Dendritic cell treated with granulocyte-macrophage colony-stimulating factor and Interleukin-4, amounts not matched to agents 40 ng/mL and 50 ng/mL, for 4 days (primary cell): Measurements from ENCODE around the gene DDC.

Source experiments
- H3K27ac Mint-ChIP-seq: one replicate; pipeline ENCODE4 v1.8.0; 2022; ENCODE audit warnings: mild to moderate bottlenecking, mixed read lengths
- H3K27me3 Mint-ChIP-seq: one replicate; pipeline ENCODE4 v1.8.0; 2022; ENCODE audit warnings: mild to moderate bottlenecking, mixed read lengths
- H3K36me3 Mint-ChIP-seq: one replicate; pipeline ENCODE4 v1.8.0; 2022; ENCODE audit warnings: low read depth, mixed read lengths
- H3K4me1 Mint-ChIP-seq: one replicate; pipeline ENCODE4 v1.8.0; 2022; ENCODE audit warnings: low read depth, mixed read lengths
- H3K4me3 Mint-ChIP-seq: one replicate; pipeline ENCODE4 v1.8.0; 2022; ENCODE audit warnings: mild to moderate bottlenecking, moderate library complexity, mixed read lengths
- H3K9me3 Mint-ChIP-seq: one replicate; pipeline ENCODE4 v1.8.0; 2022; ENCODE audit warnings: mixed read lengths
- intact Hi-C: fragments of 100-400 bp; cut with micrococcal nuclease; formaldehyde crosslinking; loops from one replicate; pipeline ENCODE4 v1.15.0; 2022

The DDC gene

GRCh38 chr7:50418086-50418515 is 147.1 kb downstream of the DDC start:
- Mint-ChIP-seq H3K9me3 (no peaks in the 10 kb centered on the region), H3K36me3 (no peaks in the 10 kb centered on the region), H3K4me1 (peaks cover 46% of the 10 kb centered on the region), H3K4me3 (no peak overlapping the region), H3K27ac (no peak overlapping the region), H3K27me3 (no peaks in the 10 kb centered on the region)
- intact Hi-C loops, result loop anchor here (2.0 to 10.0 kb wide), 3 partner anchors 61 to 279 kb away; partner anchors contain the start of gene IKZF1

GRCh38 chr7:50416527-50417182 is 148.6 kb downstream of the DDC start:
- H3K9me3 Mint-ChIP-seq, result no peaks in the 10 kb centered on the region
- H3K4me1 Mint-ChIP-seq, result peaks cover 60% of the 10 kb centered on the region
- H3K27ac Mint-ChIP-seq, result peak overlapping the region; percentile 80
- intact Hi-C loops, result loop anchor here (1.0 to 10.0 kb wide), 4 partner anchors 59 to 272 kb away; partner anchors contain the start of gene IKZF1
- H3K4me3 Mint-ChIP-seq, result peak overlapping the region; percentile 71
- H3K27me3 Mint-ChIP-seq, result no peaks in the 10 kb centered on the region
- H3K36me3 Mint-ChIP-seq, result peaks cover 3% of the 10 kb centered on the region

- Mint-ChIP-seq H3K27ac (peak overlapping the region; percentile 80), H3K4me1 (peaks cover 68% of the 10 kb centered on the region), H3K36me3 (peaks cover 5% of the 10 kb centered on the region), H3K9me3 (no peaks in the 10 kb centered on the region), H3K4me3 (no peak overlapping the region), H3K27me3 (no peaks in the 10 kb centered on the region)
- intact Hi-C loops, result loop anchor here (2.0 to 10.0 kb wide), 3 partner anchors 59 to 211 kb away; partner anchors contain the start of gene IKZF1
These were observed 149.3 kb downstream of the DDC start for GRCh38 chr7:50415844-50416364.

GRCh38 chr7:50413561-50413960 is 151.6 kb downstream of the DDC start:
- Mint-ChIP-seq H3K4me3 (no peak overlapping the region), H3K36me3 (peaks cover 5% of the 10 kb centered on the region), H3K9me3 (no peaks in the 10 kb centered on the region), H3K27me3 (no peaks in the 10 kb centered on the region), H3K27ac (peak overlapping the region; percentile 35), H3K4me1 (peaks cover 91% of the 10 kb centered on the region)
- intact Hi-C loops, result loop anchor here (10.0 kb wide), 1 partner anchor 109 kb away; the partner anchor contains the start of gene IKZF1

- peak overlapping the region; percentile 35 for H3K27ac Mint-ChIP-seq
These were observed 152.2 kb downstream of the DDC start for GRCh38 chr7:50412973-50413372.

GRCh38 chr7:50411332-50411731 is 153.9 kb downstream of the DDC start:
- Mint-ChIP-seq H3K27me3 (no peaks in the 10 kb centered on the region), H3K36me3 (peaks cover 12% of the 10 kb centered on the region), H3K4me3 (no peak overlapping the region), H3K4me1 (peaks cover 99% of the 10 kb centered on the region), H3K27ac (peak overlapping the region; percentile 86), H3K9me3 (no peaks in the 10 kb centered on the region)
- intact Hi-C loops, result loop anchor here (10.0 kb wide), 1 partner anchor 107 kb away; the partner anchor contains the start of gene IKZF1

More at GRCh38 chr7:50412973-50413372, 152.2 kb downstream of the DDC start:
- Mint-ChIP-seq H3K36me3 (peaks cover 5% of the 10 kb centered on the region), H3K27me3 (no peaks in the 10 kb centered on the region), H3K9me3 (no peaks in the 10 kb centered on the region), H3K4me3 (peak overlapping the region; percentile 11), H3K4me1 (peaks cover 97% of the 10 kb centered on the region)
- intact Hi-C loops, result loop anchor here (10.0 kb wide), 1 partner anchor 108 kb away; the partner anchor contains the start of gene IKZF1

- intact Hi-C loops, result loop anchor here (10.0 kb wide), 1 partner anchor 105 kb away; the partner anchor contains the start of gene IKZF1
- H3K4me1 Mint-ChIP-seq, result peaks cover 99% of the 10 kb centered on the region
- H3K27ac Mint-ChIP-seq, result peak overlapping the region; percentile 86
These were observed 155.1 kb downstream of the DDC start for GRCh38 chr7:50409856-50410745.

More at GRCh38 chr7:50409856-50410745, 155.1 kb downstream of the DDC start:
- Mint-ChIP-seq H3K27me3 (no peaks in the 10 kb centered on the region), H3K36me3 (peaks cover 14% of the 10 kb centered on the region), H3K4me3 (peak overlapping the region; percentile 52), H3K9me3 (no peaks in the 10 kb centered on the region)
